Right lobe of liver (tissue), 4 donors: ENCODE results near the gene TMEM132D.

Experiments
- CTCF ChIP-seq, 4 donors: fragments of 200-600 bp in 3 of 4; fragments of 450-650 bp in 1 of 4; IDR thresholded peaks; one replicate each; pipeline versions ENCODE4 v1.5.1 to v1.8.0; 2016 to 2022; ENCODE audit warnings: antibody characterized with exemption in 4 of 4, mild to moderate bottlenecking in 2 of 4
- POLR2A ChIP-seq: fragments of 450-650 bp; IDR thresholded peaks from one replicate; pipeline ENCODE4 v1.6.1; 2017; ENCODE audit warnings: antibody characterized with exemption, mild to moderate bottlenecking
- donor health status: DM: no; HTN: no; CAD: no.
- donor health status: DM: no; HTN: no; CAD: no.
- donor health status: DM: no; HTN: yes; CAD: no.

GRCh38 chr12:129839679-129840078 lies 64.1 kb downstream of the TMEM132D start:
- TF ChIP-seq CTCF (IDR thresholded peaks at IDR 0.05) (no peak), POLR2A (no peak)
